ENCODE results near the gene SNRPD2.

Gene SNRPD2

GRCh38 chr19:45677351-45678230 lies 14.2 kb downstream of the SNRPD2 start:
- DNase-seq (ENCODE audit: low read depth) = peak; percentile 93
- TF ChIP-seq CTCF (IDR thresholded peaks at IDR 0.05; ENCODE audit: low read depth, low read length, missing control alignments) = peak; percentile 6
- H3K4me3 ChIP-seq (ENCODE audit: low read depth, low read length) = peak overlapping the region; percentile 49

- DNase-seq (ENCODE audit: low read depth) = no peak
- H3K4me3 ChIP-seq (ENCODE audit: low read depth, low read length) = peak overlapping the region; percentile 49
- TF ChIP-seq CTCF (IDR thresholded peaks at IDR 0.05; ENCODE audit: low read depth, low read length, missing control alignments) = no peak
Observed at GRCh38 chr19:45676851-45677263, 14.9 kb downstream of the SNRPD2 start.

GRCh38 chr19:45674946-45675345 lies 16.8 kb downstream of the SNRPD2 start:
- H3K4me3 ChIP-seq (ENCODE audit: low read depth, low read length) = no peak overlapping the region
- no peak for TF ChIP-seq CTCF (IDR thresholded peaks at IDR 0.05; ENCODE audit: low read depth, low read length, missing control alignments)
- DNase-seq (ENCODE audit: low read depth) = no peak

- peak overlapping the region; percentile 43 for H3K4me3 ChIP-seq (ENCODE audit: low read depth, low read length)
- DNase-seq (ENCODE audit: low read depth) = no peak
- no peak for TF ChIP-seq CTCF (IDR thresholded peaks at IDR 0.05; ENCODE audit: low read depth, low read length, missing control alignments)
Observed at GRCh38 chr19:45670670-45671453, 20.9 kb downstream of the SNRPD2 start.

GRCh38 chr19:45668342-45668871 lies 23.3 kb downstream of the SNRPD2 start:
- DNase-seq (ENCODE audit: low read depth) = no peak
- TF ChIP-seq CTCF (IDR thresholded peaks at IDR 0.05; ENCODE audit: low read depth, low read length, missing control alignments) = no peak
- H3K4me3 ChIP-seq (ENCODE audit: low read depth, low read length) = peak overlapping the region; percentile 68

- TF ChIP-seq CTCF (IDR thresholded peaks at IDR 0.05; ENCODE audit: low read depth, low read length, missing control alignments) = no peak
- DNase-seq (ENCODE audit: low read depth) = no peak
- H3K4me3 ChIP-seq (ENCODE audit: low read depth, low read length) = peak within 1 kb of the TSS; percentile 68
Observed at GRCh38 chr19:45667620-45668341, 24.0 kb downstream of the SNRPD2 start, which contains the start of gene GIPR. Gene GIPR (plus strand): TSS chr19:45668221. CDS start chr19:45669521, 1,300 bp downstream.

All from GM12864 (cell line).